ENCODE data around the gene USP25. TPM values are rescaled to one million over a fixed set of nuclear protein-coding genes. Genes with fewer than 3 reads are reported as not detected.

Gene USP25
- total and polyA plus RNA-seq, 9 of the 15 experiments (the other 6 are each of a cell fraction or from before 2014, with no cell fraction given) = 7.8 to 44.9 (median 31.4) TPM

DNA sequence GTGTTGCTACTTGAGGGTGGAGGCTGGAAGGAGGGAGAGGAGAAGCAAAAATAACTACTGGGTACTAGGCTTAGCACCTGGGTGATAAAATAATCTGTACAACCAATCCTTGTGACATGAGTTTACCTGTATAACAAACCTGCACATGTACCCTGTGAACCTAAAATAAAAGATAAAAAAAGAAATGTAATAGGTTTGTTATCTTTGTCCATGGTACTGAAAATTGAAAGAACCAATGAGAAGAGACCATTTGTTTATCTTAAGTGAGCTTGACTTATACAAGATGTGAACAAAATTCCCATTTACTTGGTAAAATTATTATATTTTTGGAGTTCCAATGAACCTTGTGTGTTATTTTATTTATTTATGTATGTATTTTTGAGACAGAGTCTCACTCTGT lies 11.1 kb upstream of the USP25 start:
- BruUV-seq (replicated peaks) = no TSS peak
- no peaks in the 10 kb centered on the region for H4K20me1 ChIP-seq (replicated peaks; ENCODE audit: control insufficient read depth, insufficient read depth, low read length)
- no peak overlapping the region for H3K27ac ChIP-seq (ENCODE audit: extremely low read depth, low read depth, low read length)
- no peak overlapping the region for H2AFZ ChIP-seq (ENCODE audit: low read depth, low read length)
- H3K4me3 ChIP-seq = no peak overlapping the region
- TF ChIP-seq MIER1 (IDR thresholded peaks at IDR 0.05; ENCODE audit: low read depth) (peak; percentile 50; the same call in 1 of the 2 replicates), ZNF707 (CRISPR knock-in tag; conservative IDR thresholded peaks at IDR 0.05) (no peak), PHF21A (IDR thresholded peaks at IDR 0.05; ENCODE audit: borderline replicate concordance, low read depth) (no peak), REST (IDR thresholded peaks at IDR 0.05; ENCODE audit: borderline replicate concordance) (peak; percentile 76), REST (CRISPR knock-in tag; IDR thresholded peaks at IDR 0.05; ENCODE audit: low read depth) (no peak)
- no peaks in the 10 kb centered on the region for H3K9me3 ChIP-seq (replicated peaks; ENCODE audit: control insufficient read depth, insufficient read depth, low read depth, low read length)
- H3K27me3 ChIP-seq (ENCODE audit: control insufficient read depth in 2 of 2, insufficient read depth in 2 of 2, low read length in 2 of 2) = no peaks in the 10 kb centered on the region; a peak in 1 of 5 replicates
- no peaks in the 10 kb centered on the region for H3K4me1 ChIP-seq (replicated peaks in 1 of 2; ENCODE audit: control insufficient read depth in 2 of 2, insufficient read depth in 2 of 2, low read length in 2 of 2)
- DNase-seq (ENCODE audit: extremely low read depth in 1 of 4, low spot score in 3 of 4) (no peak), ATAC-seq (no peak), FAIRE-seq (peak; percentile 6)
- intact Hi-C loops (cut with micrococcal nuclease) (no loop called here), in situ Hi-C loops (cut with MboI) (no loop called here)
- no peak overlapping the region for H3K9ac ChIP-seq (ENCODE audit: insufficient read depth in 1 of 2, low read depth in 2 of 2, low read length in 2 of 2)
- H3K4me2 ChIP-seq (ENCODE audit: insufficient read depth, low read length) = no peak overlapping the region
- POLR2A ChIA-PET = no interaction called here
- no peaks in the 10 kb centered on the region for H3K36me3 ChIP-seq (ENCODE audit: control insufficient read depth, insufficient read depth, low read length)
- no peaks in the 10 kb centered on the region for H3K9me1 ChIP-seq (ENCODE audit: control insufficient read depth, insufficient read depth, low read length)
- CTCF ChIA-PET (ENCODE audit: low intra/inter-chr PET ratio) = no interaction called here
- no peaks in the 10 kb centered on the region for H3K79me2 ChIP-seq (ENCODE audit: control insufficient read depth, insufficient read depth, low read length)
